Gastroesophageal sphincter (tissue), 3 donors: ENCODE data around the gene KPNA3.

Experiments
- EP300 ChIP-seq: sonication (generic); formaldehyde crosslinking; IDR thresholded peaks from one replicate; pipeline ENCODE4 v1.6.1; 2017; ENCODE audit warnings: antibody characterized with exemption, mild to moderate bottlenecking
- POLR2AphosphoS5 ChIP-seq: sonication (generic); formaldehyde crosslinking; IDR thresholded peaks from one replicate; pipeline ENCODE4 v1.6.1; 2017; ENCODE audit warnings: antibody characterized with exemption
- TF ChIP-seq, protein P1 (sequence below), 4 experiments: fragments of 200-600 bp in 2 of 4; fragments of 450-650 bp in 2 of 4; sonication (generic) in 1 of 4; IDR thresholded peaks; one replicate each; pipeline ENCODE4 v1.5.1; 2017 to 2019; ENCODE audit warnings: antibody characterized with exemption in 4 of 4, mild to moderate bottlenecking in 2 of 4, moderate library complexity in 2 of 4

GRCh38 chr13:49828453-49828852, 36.0 kb upstream of the KPNA3 start:
- TF ChIP-seq, protein P1, sequence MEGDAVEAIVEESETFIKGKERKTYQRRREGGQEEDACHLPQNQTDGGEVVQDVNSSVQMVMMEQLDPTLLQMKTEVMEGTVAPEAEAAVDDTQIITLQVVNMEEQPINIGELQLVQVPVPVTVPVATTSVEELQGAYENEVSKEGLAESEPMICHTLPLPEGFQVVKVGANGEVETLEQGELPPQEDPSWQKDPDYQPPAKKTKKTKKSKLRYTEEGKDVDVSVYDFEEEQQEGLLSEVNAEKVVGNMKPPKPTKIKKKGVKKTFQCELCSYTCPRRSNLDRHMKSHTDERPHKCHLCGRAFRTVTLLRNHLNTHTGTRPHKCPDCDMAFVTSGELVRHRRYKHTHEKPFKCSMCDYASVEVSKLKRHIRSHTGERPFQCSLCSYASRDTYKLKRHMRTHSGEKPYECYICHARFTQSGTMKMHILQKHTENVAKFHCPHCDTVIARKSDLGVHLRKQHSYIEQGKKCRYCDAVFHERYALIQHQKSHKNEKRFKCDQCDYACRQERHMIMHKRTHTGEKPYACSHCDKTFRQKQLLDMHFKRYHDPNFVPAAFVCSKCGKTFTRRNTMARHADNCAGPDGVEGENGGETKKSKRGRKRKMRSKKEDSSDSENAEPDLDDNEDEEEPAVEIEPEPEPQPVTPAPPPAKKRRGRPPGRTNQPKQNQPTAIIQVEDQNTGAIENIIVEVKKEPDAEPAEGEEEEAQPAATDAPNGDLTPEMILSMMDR (IDR thresholded peaks at IDR 0.05): no peak
- TF ChIP-seq EP300 (no peak), POLR2AphosphoS5 (no peak)
